Measurements from ENCODE around the gene RSRC1.

The RSRC1 gene

GRCh38 chr3:158455406-158455805 lies 345.5 kb downstream of the RSRC1 start:
- TF ChIP-seq POLR2AphosphoS5 (IDR thresholded peaks at IDR 0.05; ENCODE audit: low read depth, low read length) (no peak), POLR2A (IDR thresholded peaks at IDR 0.05; ENCODE audit: low read depth, low read length) (no peak), TAF1 (IDR thresholded peaks at IDR 0.05; ENCODE audit: borderline replicate concordance, low read depth, low read length) (no peak)
- DNase-seq (ENCODE audit: insufficient read length), result no peak
- FAIRE-seq, result no peak

DNA sequence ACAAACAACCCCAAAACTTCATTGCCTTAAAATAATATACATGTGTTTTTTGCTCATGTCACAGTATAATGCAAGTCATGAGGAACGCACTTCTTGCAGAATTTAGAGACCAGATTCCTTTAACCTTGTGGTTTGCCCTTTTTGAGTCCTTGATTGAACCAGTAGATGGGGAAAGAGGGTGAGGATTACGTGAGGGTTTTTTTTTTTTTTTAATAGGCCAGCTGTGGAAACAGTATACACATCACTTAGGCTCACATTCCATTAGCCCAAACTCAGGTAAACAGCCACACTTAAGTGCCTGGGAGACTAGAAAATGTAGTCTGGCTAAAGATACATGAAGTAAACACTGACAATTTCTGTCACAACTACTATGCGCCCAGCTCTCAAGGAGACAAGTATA lies 346.2 kb downstream of the RSRC1 start:
- TF ChIP-seq POLR2AphosphoS5 (IDR thresholded peaks at IDR 0.05; ENCODE audit: low read depth, low read length) (no peak), TAF1 (IDR thresholded peaks at IDR 0.05; ENCODE audit: borderline replicate concordance, low read depth, low read length) (no peak), POLR2A (IDR thresholded peaks at IDR 0.05; ENCODE audit: low read depth, low read length) (no peak)
- FAIRE-seq, result no peak
- DNase-seq (ENCODE audit: insufficient read length), result no peak

- DNase-seq (ENCODE audit: insufficient read length) (no peak), FAIRE-seq (no peak)
- TF ChIP-seq POLR2AphosphoS5 (IDR thresholded peaks at IDR 0.05; ENCODE audit: low read depth, low read length), result no peak
- TF ChIP-seq POLR2A (IDR thresholded peaks at IDR 0.05; ENCODE audit: low read depth, low read length), result no peak
- no peak for TF ChIP-seq TAF1 (IDR thresholded peaks at IDR 0.05; ENCODE audit: borderline replicate concordance, low read depth, low read length)
These were observed 348.6 kb downstream of the RSRC1 start for GRCh38 chr3:158458464-158458863.

- no peak for DNase-seq (ENCODE audit: insufficient read length)
- TF ChIP-seq POLR2A (IDR thresholded peaks at IDR 0.05; ENCODE audit: low read depth, low read length) (no peak), TAF1 (IDR thresholded peaks at IDR 0.05; ENCODE audit: borderline replicate concordance, low read depth, low read length) (no peak), POLR2AphosphoS5 (IDR thresholded peaks at IDR 0.05; ENCODE audit: low read depth, low read length) (no peak)
- no peak for FAIRE-seq
These were observed 351.0 kb downstream of the RSRC1 start for GRCh38 chr3:158460926-158461325.

DNA sequence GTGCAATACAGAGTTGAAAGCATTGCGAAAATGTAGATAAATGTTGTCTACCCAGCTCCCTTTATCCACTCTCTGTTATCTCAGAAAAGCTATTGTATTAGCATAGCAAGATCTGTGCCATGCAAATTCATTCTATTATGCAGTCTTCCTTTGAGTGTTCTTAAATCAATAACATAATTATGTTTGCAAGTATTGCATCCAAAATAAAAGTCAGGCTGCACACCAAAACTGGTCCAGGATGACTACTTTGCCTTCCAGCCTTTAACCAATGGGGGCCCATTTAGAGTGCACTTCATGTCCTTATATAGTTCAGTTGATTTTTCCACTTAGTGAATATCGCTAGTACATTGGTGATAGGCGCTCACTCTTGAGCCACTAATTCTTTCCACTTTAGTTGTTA lies 353.7 kb downstream of the RSRC1 start:
- FAIRE-seq, result no peak
- DNase-seq (ENCODE audit: insufficient read length), result no peak
- TF ChIP-seq POLR2AphosphoS5 (IDR thresholded peaks at IDR 0.05; ENCODE audit: low read depth, low read length) (no peak), POLR2A (IDR thresholded peaks at IDR 0.05; ENCODE audit: low read depth, low read length) (no peak), TAF1 (IDR thresholded peaks at IDR 0.05; ENCODE audit: borderline replicate concordance, low read depth, low read length) (no peak)

DNA sequence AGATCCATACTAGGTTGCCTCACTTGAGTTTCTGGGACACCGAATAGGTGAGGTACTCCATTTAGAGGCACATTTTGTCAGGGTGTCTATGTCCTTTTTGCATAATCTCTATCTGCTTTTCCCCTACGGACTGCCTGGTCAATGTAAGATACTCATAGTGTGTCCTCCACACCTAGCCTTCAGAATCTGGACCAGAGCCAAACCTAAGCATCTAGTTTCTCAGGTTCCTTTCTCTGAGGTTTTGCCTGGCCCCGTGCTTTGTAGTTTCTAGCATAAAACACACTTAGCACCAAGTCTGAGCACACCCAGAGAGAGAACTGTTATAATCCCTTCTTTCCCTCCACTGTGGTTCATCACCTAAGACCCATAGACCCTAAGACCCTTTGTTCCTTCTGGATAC lies 355.2 kb downstream of the RSRC1 start:
- TF ChIP-seq TAF1 (IDR thresholded peaks at IDR 0.05; ENCODE audit: borderline replicate concordance, low read depth, low read length) (no peak), POLR2A (IDR thresholded peaks at IDR 0.05; ENCODE audit: low read depth, low read length) (no peak), POLR2AphosphoS5 (IDR thresholded peaks at IDR 0.05; ENCODE audit: low read depth, low read length) (no peak)
- no peak for DNase-seq (ENCODE audit: insufficient read length)
- no peak for FAIRE-seq

GRCh38 chr3:158470944-158471638 lies 361.2 kb downstream of the RSRC1 start:
- no peak for FAIRE-seq

DNA sequence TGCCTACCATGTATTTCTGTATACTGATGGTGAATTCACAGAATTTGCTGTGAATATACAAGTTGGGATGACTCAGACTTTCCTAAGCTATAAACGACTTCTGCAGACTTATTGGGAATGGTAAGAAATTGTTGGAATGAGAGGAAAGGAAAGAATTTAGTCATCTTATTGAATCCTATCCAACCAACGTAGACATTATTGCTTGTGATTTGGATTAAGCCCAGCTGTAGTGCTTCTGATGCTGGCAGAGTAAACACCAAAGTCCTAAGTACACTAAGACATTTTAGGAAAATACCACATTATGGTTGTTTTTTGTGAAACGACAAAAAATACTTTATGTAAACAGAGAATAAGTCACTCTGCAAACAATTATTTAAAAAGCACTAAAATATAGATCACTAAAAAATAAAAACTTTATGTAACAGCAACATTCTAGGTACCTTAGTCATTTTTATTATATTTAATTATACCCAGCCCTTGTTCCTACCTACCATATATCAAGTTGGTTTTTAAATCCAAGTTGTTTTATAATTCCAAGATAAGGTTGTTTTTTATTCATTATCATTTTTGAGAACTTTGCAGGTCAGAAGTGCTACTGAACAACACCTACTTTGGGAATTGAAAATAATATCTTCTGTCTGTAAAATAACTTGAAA lies 361.9 kb downstream of the RSRC1 start:
- DNase-seq (ENCODE audit: insufficient read length), result no peak

More at GRCh38 chr3:158470944-158471638, 361.2 kb downstream of the RSRC1 start:
- no peak for DNase-seq (ENCODE audit: insufficient read length)
- TF ChIP-seq POLR2AphosphoS5 (IDR thresholded peaks at IDR 0.05; ENCODE audit: low read depth, low read length) (no peak), TAF1 (IDR thresholded peaks at IDR 0.05; ENCODE audit: borderline replicate concordance, low read depth, low read length) (no peak), POLR2A (IDR thresholded peaks at IDR 0.05; ENCODE audit: low read depth, low read length) (no peak)

DNA sequence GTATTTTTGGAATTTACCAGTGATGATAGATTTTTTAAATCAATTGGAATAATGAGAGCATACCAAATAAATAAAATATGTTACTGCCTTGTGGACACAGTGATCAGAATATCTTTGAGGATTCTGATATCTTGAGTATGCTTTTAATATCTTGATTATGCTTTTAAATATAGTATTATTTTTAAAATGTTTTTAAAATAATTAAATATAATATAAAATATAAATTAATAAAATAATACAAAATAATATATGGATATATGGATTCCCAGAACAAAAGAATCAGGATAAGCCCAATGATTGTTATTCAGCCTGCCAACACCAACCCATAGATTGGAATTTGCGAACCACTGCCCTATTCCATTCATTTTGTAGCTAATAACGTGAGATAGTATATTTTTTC lies 369.2 kb downstream of the RSRC1 start:
- TF ChIP-seq POLR2A (IDR thresholded peaks at IDR 0.05; ENCODE audit: low read depth, low read length) (no peak), TAF1 (IDR thresholded peaks at IDR 0.05; ENCODE audit: borderline replicate concordance, low read depth, low read length) (no peak), POLR2AphosphoS5 (IDR thresholded peaks at IDR 0.05; ENCODE audit: low read depth, low read length) (no peak)
- FAIRE-seq, result no peak
- no peak for DNase-seq (ENCODE audit: insufficient read length)

More for the DNA sequence above, 361.9 kb downstream of the RSRC1 start:
- TF ChIP-seq TAF1 (IDR thresholded peaks at IDR 0.05; ENCODE audit: borderline replicate concordance, low read depth, low read length), result no peak
- FAIRE-seq, result no peak

GRCh38 chr3:158483701-158484235 lies 373.9 kb downstream of the RSRC1 start:
- DNase-seq (ENCODE audit: insufficient read length) (no peak), FAIRE-seq (no peak)
- TF ChIP-seq POLR2AphosphoS5 (IDR thresholded peaks at IDR 0.05; ENCODE audit: low read depth, low read length), result no peak
- TF ChIP-seq POLR2A (IDR thresholded peaks at IDR 0.05; ENCODE audit: low read depth, low read length), result no peak
- TF ChIP-seq TAF1 (IDR thresholded peaks at IDR 0.05; ENCODE audit: borderline replicate concordance, low read depth, low read length), result no peak

DNA sequence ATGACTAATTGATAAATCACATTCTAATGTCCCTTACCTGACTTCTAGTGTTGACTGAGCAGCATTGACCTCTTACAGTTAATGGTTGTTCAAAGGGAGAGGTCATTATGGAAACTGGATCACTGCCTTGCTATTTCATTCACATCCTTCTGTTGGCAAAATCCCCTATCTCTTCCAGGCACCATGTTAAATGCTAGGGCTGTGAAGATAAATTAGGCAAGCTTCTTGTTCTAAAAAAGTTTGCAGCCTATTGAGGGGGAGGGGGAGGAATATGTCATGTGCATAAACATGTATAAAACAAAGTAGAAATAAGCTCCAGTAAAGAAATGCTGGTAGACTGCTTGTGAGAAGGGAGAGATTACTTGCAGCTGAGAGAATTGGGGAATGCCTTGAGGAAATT lies 376.3 kb downstream of the RSRC1 start:
- FAIRE-seq (no peak), DNase-seq (ENCODE audit: insufficient read length) (no peak)
- TF ChIP-seq POLR2A (IDR thresholded peaks at IDR 0.05; ENCODE audit: low read depth, low read length) (no peak), TAF1 (IDR thresholded peaks at IDR 0.05; ENCODE audit: borderline replicate concordance, low read depth, low read length) (no peak), POLR2AphosphoS5 (IDR thresholded peaks at IDR 0.05; ENCODE audit: low read depth, low read length) (no peak)

DNA sequence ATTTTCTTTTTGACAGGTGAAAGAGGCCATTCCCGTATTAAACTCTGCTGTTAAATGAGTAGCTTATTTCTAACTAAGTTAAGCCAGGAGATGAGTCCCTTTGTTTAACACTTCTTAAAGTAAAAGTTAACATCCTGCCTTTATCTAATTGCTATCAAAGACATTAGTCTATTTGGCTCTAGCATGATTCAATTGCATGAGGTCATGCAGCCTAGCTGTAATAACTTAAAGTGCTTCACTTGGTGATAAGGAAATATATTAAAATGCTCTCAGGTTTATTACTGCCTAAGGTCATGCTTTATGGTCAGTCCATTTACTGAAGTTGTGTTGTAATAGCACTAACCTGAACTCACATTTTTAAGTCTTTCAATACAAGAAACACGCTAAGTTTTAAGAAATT lies 378.8 kb downstream of the RSRC1 start:
- no peak for TF ChIP-seq POLR2A (IDR thresholded peaks at IDR 0.05; ENCODE audit: low read depth, low read length)
- no peak for TF ChIP-seq TAF1 (IDR thresholded peaks at IDR 0.05; ENCODE audit: borderline replicate concordance, low read depth, low read length)
- TF ChIP-seq POLR2AphosphoS5 (IDR thresholded peaks at IDR 0.05; ENCODE audit: low read depth, low read length), result no peak
- DNase-seq (ENCODE audit: insufficient read length), result no peak
- FAIRE-seq, result no peak

All from GM12892 (cell line).